ENCODE results near the gene MDK. TPM values are rescaled to one million over a fixed set of nuclear protein-coding genes. Genes with fewer than 3 reads are reported as not detected.

Gene MDK
- total RNA-seq, 1 donor from 2014 or later = 949 TPM

- Mint-ChIP-seq H3K4me3 (no peak overlapping the region), H3K9me3 (no peaks in the 10 kb centered on the region), H3K36me3 (peaks cover 28% of the 10 kb centered on the region), H3K4me1 (ENCODE audit: unreplicated experiment) (peaks cover 30% of the 10 kb centered on the region), H3K27me3 (no peaks in the 10 kb centered on the region), H3K27ac (no peak overlapping the region)
- no peak for TF ChIP-seq CTCF (conservative IDR thresholded peaks at IDR 0.05)
- DNase-seq (ENCODE audit: extremely low spot score, unreplicated experiment) = no peak
These were observed 44.9 kb downstream of the MDK start for GRCh38 chr11:46426233-46426991.

GRCh38 chr11:46427364-46427763 lies 45.9 kb downstream of the MDK start:
- H3K27ac Mint-ChIP-seq = no peak overlapping the region
- no peak for DNase-seq (ENCODE audit: extremely low spot score, unreplicated experiment)
- H3K9me3 Mint-ChIP-seq = no peaks in the 10 kb centered on the region
- H3K27me3 Mint-ChIP-seq = no peaks in the 10 kb centered on the region
- peaks cover 30% of the 10 kb centered on the region for H3K4me1 Mint-ChIP-seq (ENCODE audit: unreplicated experiment)
- peaks cover 30% of the 10 kb centered on the region for H3K36me3 Mint-ChIP-seq
- no peak overlapping the region for H3K4me3 Mint-ChIP-seq
- TF ChIP-seq CTCF (conservative IDR thresholded peaks at IDR 0.05) = no peak

GRCh38 chr11:46429717-46430116 lies 48.2 kb downstream of the MDK start:
- Mint-ChIP-seq H3K9me3 (no peaks in the 10 kb centered on the region), H3K27me3 (no peaks in the 10 kb centered on the region), H3K4me1 (ENCODE audit: unreplicated experiment) (peaks cover 25% of the 10 kb centered on the region), H3K4me3 (peak overlapping the region; percentile 35), H3K36me3 (peaks cover 34% of the 10 kb centered on the region), H3K27ac (peak overlapping the region; percentile 6)
- TF ChIP-seq CTCF (conservative IDR thresholded peaks at IDR 0.05) = no peak
- no peak for DNase-seq (ENCODE audit: extremely low spot score, unreplicated experiment)

GRCh38 chr11:46431211-46431610 lies 49.7 kb downstream of the MDK start:
- Mint-ChIP-seq H3K27ac (no peak overlapping the region), H3K4me1 (ENCODE audit: unreplicated experiment) (peaks cover 26% of the 10 kb centered on the region), H3K9me3 (no peaks in the 10 kb centered on the region), H3K4me3 (no peak overlapping the region), H3K36me3 (peaks cover 39% of the 10 kb centered on the region), H3K27me3 (no peaks in the 10 kb centered on the region)
- no peak for DNase-seq (ENCODE audit: extremely low spot score, unreplicated experiment)
- no peak for TF ChIP-seq CTCF (conservative IDR thresholded peaks at IDR 0.05)

Small RNA genes lying within 50 kb of the gene (microRNA-seq; reads per million reads assigned to microRNA genes)
- not detected for gene MIR4688

Other genes with a start within 250 kb of the MDK start
- 9.8 and 20.8 TPM in 2 replicates for gene CREB3L1, start 104.0 kb upstream of the MDK start, total RNA-seq (ENCODE audit: low replicate concordance)
- gene DGKZ, start 34.2 kb upstream of the MDK start, total RNA-seq (ENCODE audit: low replicate concordance) = 50.0 and 57.6 TPM in 2 replicates
- gene CHRM4, start 10.1 kb downstream of the MDK start, total RNA-seq (ENCODE audit: low replicate concordance) = 0.98 and 1.0 TPM in 2 replicates
- 34.5 and 38.8 TPM in 2 replicates for gene AMBRA1, start 212.4 kb downstream of the MDK start, total RNA-seq (ENCODE audit: low replicate concordance)
- 8.5 and 8.7 TPM in 2 replicates for gene HARBI1, start 235.6 kb downstream of the MDK start, total RNA-seq (ENCODE audit: low replicate concordance)
- gene ATG13, start 235.9 kb downstream of the MDK start, total RNA-seq (ENCODE audit: low replicate concordance) = 67.3 and 67.7 TPM in 2 replicates

Measured in type B pancreatic cell (in vitro differentiated cells).